ENCODE data around the gene PDGFB. TPM values are rescaled to one million over a fixed set of nuclear protein-coding genes. Genes with fewer than 3 reads are reported as not detected.
A peak's percentile ranks its signal among the peaks of the same experiment; 100 is the strongest.

Gene PDGFB
- total and polyA plus RNA-seq, 9 of the 15 experiments (the other 6 are each of a cell fraction or from before 2014, with no cell fraction given): 0.07 to 4.0 (median 0.48) TPM; not detected in 1

GRCh38 chr22:39220890-39221850 is 23.6 kb downstream of the PDGFB start:
- WGBS (ENCODE audit: insufficient coverage, low coverage, missing lambda C conversion rate): 3% methylated on average over 9 of the region's 9 CpGs
- ChIA-PET POLR2A (interaction anchor here (0.6 to 1.8 kb wide), 6 partner anchors 10 to 99 kb away, joined by 3 to 5 read pairs (median 3); partner anchors contain the start of gene RPL3), CTCF (ENCODE audit: low intra/inter-chr PET ratio) (no interaction called here)
- TF ChIP-seq NFXL1 (CRISPR knock-in tag; IDR thresholded peaks at IDR 0.05) (no peak), DDX20 (tag; IDR thresholded peaks at IDR 0.05; ENCODE audit: low read depth) (no peak), MCM5 (IDR thresholded peaks at IDR 0.05; ENCODE audit: low read depth) (no peak), TAF1 (IDR thresholded peaks at IDR 0.05; ENCODE audit: control insufficient read depth, extremely low read depth, insufficient read depth, low read length, severe bottlenecking) (no peak), ZNF347 (CRISPR knock-in tag; IDR thresholded peaks at IDR 0.05; ENCODE audit: low read depth) (no peak)
- H3K36me3 ChIP-seq (ENCODE audit: control insufficient read depth, insufficient read depth, low read length): no peaks in the 10 kb centered on the region
- in situ Hi-C loops (cut with MboI) (no loop called here), intact Hi-C loops (cut with micrococcal nuclease) (no loop called here)
- no peak overlapping the region for H2AFZ ChIP-seq (ENCODE audit: low read depth, low read length)
- H4K20me1 ChIP-seq (replicated peaks; ENCODE audit: control insufficient read depth, insufficient read depth, low read length): no peaks in the 10 kb centered on the region
- no peaks in the 10 kb centered on the region; a peak in 2 of 5 replicates for H3K4me1 ChIP-seq (replicated peaks in 1 of 2; ENCODE audit: control insufficient read depth in 2 of 2, insufficient read depth in 2 of 2, low read length in 2 of 2)
- H3K4me2 ChIP-seq (ENCODE audit: insufficient read depth, low read length): no peak overlapping the region
- ATAC-seq: no peak
- DNase-seq (ENCODE audit: extremely low read depth in 1 of 4, low spot score in 3 of 4): no peak
- H3K4me3 ChIP-seq: no peak overlapping the region
- H3K79me2 ChIP-seq (ENCODE audit: control insufficient read depth, insufficient read depth, low read length): no peaks in the 10 kb centered on the region
- H3K9me3 ChIP-seq (replicated peaks; ENCODE audit: control insufficient read depth, insufficient read depth, low read depth, low read length): no peaks in the 10 kb centered on the region
- no TSS peak for BruUV-seq (replicated peaks)
- no peak overlapping the region; a peak in 1 of 4 replicates for H3K9ac ChIP-seq (ENCODE audit: insufficient read depth in 1 of 2, low read depth in 2 of 2, low read length in 2 of 2)
- H3K9me1 ChIP-seq (ENCODE audit: control insufficient read depth, insufficient read depth, low read length): no peaks in the 10 kb centered on the region
- H3K27ac ChIP-seq (ENCODE audit: extremely low read depth, low read depth, low read length): no peak overlapping the region; the same call in 2 of the 3 replicates
- FAIRE-seq: peak; percentile 71
- no peaks in the 10 kb centered on the region for H3K27me3 ChIP-seq (ENCODE audit: control insufficient read depth in 2 of 2, insufficient read depth in 2 of 2, low read length in 2 of 2)

Data from K562 (cell line).